CMK (cell line): ENCODE measurements around the gene ENC1.

Experiments used
- DNase-seq: peaks from one replicate; pipeline ENCODE4 v3.0.0-alpha.2; 2010; ENCODE audit warnings: low read depth

ENC1 gene

DNA sequence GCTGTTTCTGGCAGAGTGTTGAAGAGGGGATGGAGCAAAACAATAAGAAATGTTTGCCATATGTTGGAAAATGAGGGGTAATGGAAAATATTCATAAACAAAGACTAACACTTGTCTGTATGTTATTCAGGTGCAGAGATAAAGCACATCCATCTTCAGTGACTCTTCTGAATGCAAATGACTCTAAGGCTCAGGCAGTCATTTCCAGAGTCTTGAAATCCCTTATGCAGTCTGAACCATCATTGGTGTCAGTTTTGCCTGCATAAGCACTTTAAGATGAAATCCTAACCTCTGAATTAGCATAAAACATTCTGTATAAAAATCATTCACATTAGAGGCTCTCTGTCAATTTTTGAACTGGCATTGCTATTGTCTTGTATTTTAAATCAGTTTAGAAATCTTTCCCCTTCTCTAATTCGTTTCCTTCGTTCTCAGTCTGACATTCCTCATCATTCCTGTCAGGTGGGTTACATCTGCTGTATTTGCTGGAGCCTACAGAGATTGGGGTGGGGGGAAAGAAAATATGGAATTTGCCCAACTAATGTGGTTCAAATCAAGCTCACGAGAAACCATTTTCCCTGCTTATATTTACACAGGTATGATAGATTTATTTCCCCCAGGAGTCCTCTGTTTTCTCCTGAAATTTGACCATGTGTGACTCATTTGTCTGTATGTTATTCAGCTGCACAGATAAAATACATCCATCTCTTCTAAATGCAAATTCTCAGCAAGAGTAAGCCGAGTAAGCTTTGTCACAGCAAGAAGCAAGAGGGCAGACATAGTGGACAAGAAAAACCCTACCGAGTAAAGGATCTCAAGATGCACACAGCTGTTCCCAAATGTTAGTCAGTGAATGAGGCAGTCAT, 31.6 kb downstream of the ENC1 start:
- DNase-seq = no peak

DNA sequence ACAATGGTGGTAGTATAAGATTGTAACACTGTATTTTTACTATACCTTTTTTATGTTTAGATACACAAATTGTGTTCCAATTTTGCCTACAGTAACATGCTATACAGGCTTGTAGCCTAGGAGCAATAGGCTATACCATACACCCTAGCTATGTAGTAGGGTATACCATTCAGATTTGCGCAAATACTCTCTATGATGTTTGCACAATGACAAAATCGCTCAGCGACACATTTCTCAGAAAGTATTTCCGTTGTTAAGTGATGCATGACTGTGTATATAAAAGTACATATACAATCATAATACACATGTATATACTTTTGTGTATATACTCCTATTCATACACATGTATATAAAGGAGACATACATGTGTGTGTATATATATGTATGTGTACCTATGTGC, 34.8 kb downstream of the ENC1 start:
- no peak for DNase-seq

DNA sequence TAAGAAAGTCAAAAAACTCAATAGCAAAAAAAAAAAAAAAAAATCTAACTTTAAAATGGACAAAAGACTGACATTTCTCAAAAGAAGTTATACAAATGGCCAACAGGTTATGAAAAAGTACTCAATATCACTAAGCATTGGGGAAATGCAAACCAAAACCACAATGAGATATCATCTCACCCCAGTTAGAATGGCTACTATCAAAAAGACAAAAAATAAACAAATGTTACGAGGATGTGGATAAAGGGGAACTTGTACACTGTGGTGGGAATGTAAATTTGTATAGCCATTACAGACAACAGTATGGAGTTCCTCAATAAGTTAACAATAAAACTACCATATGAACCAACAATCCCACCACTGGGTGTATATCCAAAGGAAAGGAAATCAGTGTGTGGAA, 37.2 kb downstream of the ENC1 start:
- DNase-seq = no peak

DNA sequence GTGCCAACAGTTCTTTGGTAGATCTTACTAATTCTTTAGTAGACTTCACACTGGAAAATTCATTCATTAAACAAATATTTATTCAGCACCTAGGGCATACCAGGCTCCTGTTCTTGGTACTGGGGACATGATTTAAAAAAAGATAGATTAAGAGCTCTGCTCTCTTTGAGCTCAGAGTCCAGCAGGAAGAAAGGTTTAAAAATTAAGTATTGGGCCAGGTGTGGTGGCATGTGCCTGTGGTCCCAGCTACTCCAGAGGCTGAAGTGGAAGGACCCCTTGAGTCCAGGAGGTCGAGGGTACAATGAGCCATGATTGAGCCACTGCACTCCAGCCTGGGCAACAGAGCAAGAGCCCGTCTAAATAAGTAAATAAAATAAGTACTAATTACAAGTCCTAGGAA, 41.4 kb downstream of the ENC1 start:
- DNase-seq = no peak

DNA sequence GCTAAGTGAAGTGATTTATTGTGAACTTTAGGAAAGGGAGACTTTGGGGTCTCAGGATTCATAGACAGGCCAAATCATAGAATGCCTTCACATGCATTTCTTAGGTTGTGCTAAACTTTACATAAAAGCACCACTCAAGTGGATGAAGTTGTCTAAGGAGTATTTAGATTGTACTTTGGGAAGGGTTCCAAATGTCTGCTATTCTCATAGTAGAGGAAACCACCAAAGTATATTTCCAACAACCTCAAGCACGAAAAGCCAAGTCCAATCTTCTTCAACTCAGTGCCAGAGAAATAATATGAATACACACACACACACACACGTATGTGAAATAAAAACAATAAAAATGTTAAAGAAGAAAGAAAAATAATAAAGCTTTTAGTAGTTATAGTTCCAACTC, 41.8 kb downstream of the ENC1 start:
- DNase-seq = no peak

DNA sequence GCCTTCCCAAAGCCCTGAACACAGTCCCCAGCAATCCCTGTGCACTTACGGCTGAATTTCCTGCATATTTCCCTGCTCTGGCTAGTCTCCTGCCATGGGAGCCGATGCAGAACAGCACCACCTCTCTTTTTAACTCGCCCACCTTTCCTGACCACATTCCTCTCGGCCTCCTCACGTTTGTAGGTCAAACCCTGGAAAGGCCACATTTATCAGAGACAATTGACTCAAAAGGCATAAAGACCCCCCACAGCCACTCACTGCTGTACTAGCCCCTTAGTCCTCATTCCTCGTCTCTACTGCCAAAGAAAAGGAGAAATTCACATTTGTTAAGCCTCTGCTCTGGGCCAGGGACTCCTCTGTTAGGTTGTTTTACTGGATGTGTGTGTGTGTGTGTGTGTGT, 43.6 kb downstream of the ENC1 start:
- DNase-seq = no peak

DNA sequence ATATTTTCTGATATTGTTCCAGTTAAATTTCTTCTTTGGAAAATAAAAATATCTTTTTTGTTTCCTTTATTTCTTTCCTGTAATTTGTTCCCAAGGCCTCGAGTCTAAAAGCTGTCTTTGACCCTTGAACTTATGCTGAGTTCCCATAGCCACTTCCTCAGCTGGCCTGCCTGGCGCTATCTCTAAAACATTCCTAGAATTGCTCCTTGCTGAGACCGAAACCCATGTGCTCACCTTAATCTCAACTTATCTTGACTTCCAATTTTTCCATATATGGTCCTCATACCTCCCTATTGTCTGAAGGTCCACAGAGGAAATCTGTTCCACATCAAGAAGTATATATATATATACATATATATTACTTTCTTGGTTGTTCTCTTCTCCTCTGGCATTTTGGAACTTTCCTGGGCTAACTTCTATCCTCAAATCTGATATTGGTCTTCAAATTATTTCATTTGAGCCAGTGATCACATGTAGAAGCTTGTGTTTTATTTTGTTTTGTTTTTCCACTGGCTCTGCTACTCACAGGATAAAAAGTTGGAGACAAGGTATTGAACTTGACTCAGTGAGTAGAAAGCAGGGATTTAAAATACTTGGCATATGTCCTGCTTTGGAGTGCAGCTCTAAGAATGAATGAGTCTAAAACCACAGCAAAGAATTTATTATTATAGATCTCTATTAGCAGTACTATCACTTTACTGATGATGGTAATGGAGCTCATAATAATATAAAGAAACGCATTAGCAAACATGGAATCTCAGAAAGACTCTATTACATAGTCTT, 45.2 kb downstream of the ENC1 start:
- no peak for DNase-seq

DNA sequence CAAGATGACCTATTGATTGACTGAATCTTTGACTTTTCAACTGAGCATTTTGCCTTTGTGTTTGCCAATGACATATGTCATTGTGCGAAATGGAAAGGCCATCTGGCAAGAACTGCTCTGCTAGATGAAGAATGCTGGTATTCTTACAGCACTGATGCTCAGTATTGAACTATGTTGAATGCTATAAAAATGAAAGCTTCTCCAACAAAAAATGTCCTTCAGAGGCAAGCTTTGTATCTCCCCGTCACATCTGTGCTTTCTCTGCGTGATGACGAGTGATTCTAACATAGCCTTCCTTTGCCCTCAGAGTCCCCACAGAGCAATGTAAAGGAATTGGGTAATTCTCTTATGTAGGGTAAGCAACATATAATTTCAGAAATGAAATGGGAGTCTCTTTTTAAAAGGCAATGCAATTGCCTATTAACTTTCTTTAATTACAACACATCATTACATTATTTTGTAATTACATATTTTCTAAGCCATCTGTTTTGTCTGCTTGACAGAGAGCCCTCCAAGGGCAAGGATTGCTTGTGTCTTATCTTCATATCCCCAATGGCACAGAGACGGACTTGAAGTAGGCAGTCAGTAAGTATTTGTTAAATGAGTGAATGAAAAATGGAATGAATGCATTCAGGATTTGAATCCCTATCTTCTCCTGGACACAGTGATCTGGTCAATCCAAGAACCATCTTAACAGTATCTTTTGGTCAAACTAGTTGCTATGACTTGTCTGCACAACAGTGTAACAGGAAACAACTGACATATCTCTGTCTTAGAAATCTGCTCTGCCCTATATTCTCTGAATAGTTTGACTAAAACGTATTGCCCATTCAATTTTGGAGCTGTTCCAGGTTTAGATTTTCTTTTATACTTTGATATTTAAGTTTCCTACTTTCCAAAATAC, 46.1 kb downstream of the ENC1 start:
- DNase-seq = no peak

DNA sequence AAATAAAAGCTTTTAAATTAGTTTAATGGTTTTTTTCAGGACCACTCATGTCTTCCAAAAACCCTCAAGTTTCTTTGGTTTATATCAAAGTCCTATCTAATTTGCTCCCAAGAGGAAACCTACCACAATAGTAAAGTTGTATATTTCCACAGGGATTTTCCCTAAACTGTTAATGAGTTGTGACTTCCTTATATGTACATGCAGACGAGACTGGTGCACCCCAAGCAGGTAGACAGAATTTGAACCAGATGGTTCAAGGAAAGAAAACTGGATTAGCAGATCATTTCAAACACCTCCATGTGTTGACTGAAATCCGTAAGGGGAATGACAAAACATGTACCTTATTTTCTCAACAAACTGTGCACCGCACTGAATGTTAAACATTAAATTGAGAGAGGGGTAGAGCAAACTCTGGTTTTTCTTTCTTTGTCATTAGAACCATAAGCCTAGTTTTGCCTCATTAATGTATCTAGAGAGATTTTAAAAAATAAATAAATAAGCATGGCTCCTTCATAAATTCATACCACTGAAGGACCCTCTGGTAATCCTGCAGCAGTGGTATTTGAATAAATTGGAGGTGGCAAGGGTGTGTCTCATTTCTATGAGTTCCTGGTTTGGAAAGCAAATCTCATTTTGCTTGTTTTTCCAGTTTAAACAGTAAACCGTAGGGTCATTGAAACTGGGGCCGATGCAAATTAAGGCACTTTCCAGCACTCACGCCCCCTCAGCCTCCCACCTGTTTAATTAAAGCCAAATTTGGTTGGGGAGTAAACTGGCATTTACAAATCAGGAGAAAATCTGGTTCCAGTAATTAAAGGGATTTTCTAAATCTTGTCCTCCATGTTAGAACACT, 51.1 kb downstream of the ENC1 start:
- DNase-seq = no peak

DNA sequence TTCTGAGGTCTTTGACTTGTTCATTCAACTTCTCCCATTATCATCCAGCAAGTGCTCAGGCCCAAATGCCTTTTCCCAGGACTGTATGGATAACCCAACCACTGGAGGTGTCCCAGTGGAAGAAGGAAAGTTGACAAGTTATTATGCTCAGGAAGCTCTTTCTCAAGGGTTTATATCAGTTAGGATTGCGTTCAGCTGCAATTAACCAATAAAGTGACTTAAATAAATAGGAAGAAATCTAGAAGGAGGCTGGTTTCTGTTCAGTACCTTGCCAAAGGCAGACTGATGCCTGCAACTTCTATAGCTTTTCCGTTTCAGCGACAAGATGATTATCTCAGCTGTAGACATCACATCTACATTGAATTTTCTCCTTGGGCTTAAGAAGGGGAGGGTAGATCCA, 52.1 kb downstream of the ENC1 start:
- DNase-seq = no peak

DNA sequence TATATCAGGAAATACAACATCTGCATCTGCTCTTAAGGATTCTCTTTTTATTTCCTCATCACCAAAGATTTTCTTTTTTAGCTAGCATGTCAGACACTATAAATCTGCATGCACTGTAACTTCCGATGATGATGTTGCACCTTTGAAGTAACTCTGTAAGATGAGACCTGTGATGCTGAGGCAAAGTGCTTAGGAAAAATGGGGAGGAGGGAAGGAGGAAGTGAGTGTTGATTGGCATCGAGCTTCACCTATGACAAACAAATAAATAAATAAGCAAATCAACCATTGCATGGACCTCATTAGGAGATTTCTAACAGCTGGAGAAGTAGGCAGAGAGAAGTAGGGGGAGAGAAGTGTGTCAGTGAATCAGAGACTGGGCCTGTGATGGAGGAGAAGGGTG, 52.6 kb downstream of the ENC1 start:
- DNase-seq = no peak

DNA sequence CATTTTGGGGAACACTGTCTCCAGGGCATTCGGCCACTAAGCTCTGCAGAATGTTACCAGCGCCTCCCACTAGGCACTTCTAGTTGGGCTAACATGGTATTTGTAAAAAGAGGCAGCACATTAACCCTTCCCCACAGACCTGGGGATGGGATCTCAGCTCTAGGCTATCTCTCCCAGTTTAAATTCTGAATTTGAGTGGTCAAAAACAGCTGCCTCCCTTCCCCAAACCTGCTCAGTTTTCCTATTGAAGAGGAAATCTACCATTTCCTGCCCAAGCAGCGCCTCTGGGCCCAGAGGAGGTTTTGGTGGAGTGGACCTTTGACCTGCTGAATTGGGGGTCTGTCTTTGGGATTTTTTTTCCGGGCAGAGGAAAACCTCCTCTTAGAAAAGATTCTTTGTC, 53.2 kb downstream of the ENC1 start:
- no peak for DNase-seq

DNA sequence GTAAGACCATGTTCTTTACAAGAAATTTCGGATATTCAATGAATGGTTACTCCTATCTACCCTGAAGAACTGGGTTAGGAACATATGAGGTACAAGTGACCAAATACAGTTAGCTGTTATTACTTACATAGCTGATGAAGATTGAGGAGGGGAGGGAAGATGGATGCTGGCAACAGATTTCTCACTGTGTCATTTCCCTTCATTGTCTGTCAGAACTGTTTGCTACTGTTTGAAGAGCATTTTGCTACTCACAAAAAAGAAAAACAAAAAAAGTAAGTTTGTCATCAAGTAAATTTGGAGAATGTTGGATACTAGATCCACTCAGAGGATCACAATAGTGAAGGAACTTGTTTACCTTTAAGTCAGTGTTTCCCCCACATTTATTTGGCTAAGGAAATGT, 53.7 kb downstream of the ENC1 start:
- DNase-seq = no peak

DNA sequence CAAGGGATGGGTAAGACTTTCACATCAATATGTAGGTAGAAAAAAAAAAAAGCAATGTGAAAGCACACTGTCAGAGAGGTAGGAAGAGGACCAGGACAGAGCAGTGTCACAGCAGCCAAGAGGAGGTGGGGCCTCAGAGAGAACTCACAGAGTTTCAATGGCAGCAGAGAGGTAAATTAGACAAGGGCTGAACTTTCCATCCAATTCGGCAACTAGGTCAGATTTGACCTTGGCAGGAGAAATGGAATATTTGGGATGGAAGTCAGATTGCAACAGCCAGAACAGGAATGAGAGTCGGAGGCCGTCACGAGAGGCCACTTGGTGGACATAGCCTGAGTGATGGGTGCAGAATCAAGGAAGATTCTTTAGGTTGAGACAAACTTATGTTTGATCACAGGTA, 57.7 kb downstream of the ENC1 start:
- no peak for DNase-seq

DNA sequence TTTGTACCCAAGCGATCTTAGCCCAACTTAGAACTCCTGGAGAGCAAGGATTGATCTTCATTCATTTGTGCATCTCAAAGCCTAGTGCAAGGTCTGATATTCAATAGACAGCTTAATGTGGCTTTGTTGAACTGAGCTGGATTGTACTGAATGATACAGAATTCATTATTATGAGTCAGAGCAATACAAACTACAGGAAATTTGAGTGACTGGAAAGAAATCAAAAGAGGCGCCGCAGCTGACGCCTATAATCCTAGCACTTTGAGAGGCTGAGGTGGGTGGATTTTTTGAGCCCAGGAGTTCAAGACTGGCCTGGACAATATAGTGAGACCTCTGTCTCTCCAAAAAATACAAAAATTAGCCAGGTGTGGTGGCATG, 58.6 kb downstream of the ENC1 start:
- DNase-seq = no peak

DNA sequence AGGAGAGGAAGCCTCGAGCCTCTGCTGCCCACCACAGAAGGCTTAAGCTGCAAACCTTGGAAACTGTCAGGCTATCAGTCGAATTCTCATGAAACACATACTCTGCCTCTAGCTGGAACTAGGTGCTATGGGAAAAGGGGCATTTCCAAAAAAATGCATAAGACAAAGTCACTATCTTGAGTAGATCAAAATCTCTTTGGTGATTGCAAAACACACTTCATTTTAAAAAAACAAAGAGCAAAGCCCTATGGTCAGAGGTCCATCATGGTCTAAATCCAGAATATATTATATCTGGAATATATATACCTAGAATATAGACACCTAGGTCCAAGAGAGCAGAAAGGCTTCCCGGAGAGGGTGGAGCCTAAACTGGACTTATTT, 59.8 kb downstream of the ENC1 start:
- DNase-seq = no peak

DNA sequence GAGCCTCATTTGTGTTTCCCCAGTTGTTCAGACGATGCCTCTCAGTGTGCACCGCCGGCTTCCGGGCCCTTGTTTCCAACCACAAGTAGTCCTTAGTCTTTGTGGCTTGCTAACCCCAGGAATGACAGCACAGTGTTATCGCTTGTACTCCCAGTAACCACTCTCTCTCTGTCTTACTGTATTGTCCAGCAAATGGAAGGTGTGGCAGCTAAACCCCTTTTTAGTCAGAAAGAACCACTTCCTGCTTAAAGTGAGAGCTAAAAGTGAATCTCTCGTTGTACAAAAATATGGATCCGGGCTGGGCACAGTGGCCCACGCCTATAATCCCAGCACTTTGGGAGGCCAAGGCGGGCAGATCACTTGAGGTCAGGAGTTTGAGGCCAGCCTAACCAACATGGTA, 61.3 kb downstream of the ENC1 start:
- DNase-seq = peak; percentile 66

DNA sequence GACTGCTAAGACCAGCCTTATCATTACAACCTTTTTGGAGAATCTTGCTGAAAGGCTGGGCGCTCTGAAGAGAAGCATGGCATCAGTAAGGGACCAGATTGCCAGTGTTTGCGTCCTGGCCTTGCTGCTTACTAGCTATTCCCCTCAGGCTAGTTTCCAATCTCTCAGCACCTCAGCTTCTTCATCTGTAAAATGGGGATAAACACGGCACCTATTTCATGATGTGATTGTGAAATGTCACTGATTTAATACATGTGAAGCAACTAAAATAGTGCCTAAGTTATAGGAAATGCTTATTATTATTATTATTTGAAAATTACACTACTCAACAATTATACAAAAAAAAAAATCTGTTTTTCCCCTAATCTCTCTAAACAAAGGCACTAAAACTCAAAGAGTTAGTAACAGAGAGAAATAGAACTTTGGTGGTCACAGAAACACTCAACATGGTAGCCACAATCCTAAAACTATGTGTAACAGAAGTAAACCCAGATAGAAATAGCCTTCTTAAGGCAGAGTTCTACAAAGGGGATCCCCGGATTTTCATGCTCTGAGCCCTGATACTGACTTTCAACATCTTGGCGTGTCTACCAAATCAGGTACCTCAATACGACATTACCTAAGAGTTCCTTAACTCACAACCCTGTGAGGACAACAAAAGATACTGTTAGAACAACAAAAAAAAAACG, 62.0 kb downstream of the ENC1 start:
- DNase-seq = no peak
